ENCODE results near the gene CPM. TPM values are rescaled to one million over a fixed set of nuclear protein-coding genes. Genes with fewer than 3 reads are reported as not detected.
"Not testable (repeated sequence)": the region's sequence is repeated elsewhere in the genome, so short reads cannot be mapped to it uniquely, and the experiment has no call there.

Gene CPM
- total RNA-seq, 1 donor from 2014 or later: 2.2 TPM

DNA sequence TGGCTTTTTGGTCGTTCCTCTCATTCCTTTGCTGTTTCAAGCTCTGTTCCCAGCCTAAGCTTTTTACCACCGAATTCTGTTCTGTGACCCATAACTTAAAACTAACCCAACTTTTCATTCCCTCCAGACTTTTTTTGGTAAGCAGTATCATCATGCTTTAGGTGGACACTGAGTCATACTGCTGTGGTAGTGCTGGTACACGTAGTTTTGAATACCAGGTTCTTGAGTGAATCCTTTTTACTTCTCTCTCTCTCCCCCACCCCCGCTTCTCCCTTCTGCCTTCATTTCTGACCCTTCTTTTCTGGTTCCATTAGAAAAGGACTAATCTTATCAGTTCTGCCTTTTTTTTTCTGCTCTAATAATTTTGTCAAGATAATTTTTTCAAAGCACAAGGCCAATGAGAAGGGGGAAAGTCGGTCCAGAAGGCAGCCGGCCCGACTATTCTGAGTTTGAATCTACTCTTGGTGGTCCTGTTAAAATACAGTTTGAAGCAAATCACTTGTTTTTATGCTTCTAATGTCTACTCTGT is 127.3 kb downstream of the CPM start:
- DNase-seq (ENCODE audit: low spot score in 2 of 2, unreplicated experiment in 2 of 2): no peak
- no peaks in the 10 kb centered on the region for H3K27me3 Mint-ChIP-seq (ENCODE audit: low read depth)
- peaks cover 15% of the 10 kb centered on the region for H3K4me1 Mint-ChIP-seq
- H3K36me3 Mint-ChIP-seq: peaks cover under 1% of the 10 kb centered on the region
- TF ChIP-seq, protein P1, sequence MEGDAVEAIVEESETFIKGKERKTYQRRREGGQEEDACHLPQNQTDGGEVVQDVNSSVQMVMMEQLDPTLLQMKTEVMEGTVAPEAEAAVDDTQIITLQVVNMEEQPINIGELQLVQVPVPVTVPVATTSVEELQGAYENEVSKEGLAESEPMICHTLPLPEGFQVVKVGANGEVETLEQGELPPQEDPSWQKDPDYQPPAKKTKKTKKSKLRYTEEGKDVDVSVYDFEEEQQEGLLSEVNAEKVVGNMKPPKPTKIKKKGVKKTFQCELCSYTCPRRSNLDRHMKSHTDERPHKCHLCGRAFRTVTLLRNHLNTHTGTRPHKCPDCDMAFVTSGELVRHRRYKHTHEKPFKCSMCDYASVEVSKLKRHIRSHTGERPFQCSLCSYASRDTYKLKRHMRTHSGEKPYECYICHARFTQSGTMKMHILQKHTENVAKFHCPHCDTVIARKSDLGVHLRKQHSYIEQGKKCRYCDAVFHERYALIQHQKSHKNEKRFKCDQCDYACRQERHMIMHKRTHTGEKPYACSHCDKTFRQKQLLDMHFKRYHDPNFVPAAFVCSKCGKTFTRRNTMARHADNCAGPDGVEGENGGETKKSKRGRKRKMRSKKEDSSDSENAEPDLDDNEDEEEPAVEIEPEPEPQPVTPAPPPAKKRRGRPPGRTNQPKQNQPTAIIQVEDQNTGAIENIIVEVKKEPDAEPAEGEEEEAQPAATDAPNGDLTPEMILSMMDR (IDR thresholded peaks at IDR 0.05; ENCODE audit: unreplicated experiment): no peak
- H3K4me3 Mint-ChIP-seq: no peak overlapping the region
- H3K9me3 Mint-ChIP-seq: no peaks in the 10 kb centered on the region
- H3K27ac Mint-ChIP-seq: no peak overlapping the region

DNA sequence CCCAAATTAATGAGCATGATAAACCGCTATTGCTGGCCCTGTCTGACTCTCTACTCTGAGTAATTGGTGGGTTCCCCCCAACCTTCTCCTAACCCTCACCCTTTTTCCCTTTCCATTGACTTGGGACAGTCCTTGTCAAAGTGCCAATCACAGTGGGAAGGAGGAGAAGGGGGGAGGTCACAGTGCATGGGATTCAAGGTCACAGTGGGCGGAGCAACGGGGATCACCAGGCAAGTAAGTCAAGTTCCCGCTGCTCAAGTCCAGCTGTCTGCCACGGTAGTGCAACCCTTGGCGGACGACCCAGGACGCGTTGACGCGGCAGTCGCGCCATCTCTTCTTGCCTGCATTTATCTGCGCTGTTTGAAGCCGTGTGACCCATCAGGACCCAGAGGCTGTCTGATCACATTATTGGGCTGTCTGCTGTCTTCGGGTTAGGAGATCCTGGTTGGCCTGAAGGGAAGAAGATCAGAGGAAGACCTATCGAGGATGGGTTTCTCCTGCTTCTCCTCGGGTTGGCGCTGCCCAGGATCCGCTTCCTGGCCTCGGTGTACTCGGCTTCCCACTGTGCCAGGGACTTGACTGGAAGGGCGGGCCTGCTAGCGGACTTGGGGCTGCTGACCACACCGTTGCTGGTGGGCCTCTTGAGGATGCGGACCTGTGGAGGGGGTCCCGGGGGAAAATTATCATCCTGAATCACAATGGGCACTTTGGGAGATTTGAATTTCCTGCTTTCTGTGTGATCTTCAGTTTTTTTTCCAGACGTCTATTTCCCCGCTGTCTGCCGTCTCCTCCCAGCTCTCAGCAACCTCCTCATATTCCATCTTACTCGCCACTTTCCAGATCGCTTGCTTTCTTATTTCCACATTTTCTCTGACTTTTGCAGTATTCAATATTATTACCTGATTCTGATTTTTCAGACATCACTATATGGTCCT is 128.0 kb downstream of the CPM start:
- no peak for DNase-seq (ENCODE audit: low spot score in 2 of 2, unreplicated experiment in 2 of 2)
- TF ChIP-seq, protein P1 (IDR thresholded peaks at IDR 0.05; ENCODE audit: unreplicated experiment): no peak
- no peaks in the 10 kb centered on the region for H3K36me3 Mint-ChIP-seq
- H3K4me1 Mint-ChIP-seq: peaks cover 14% of the 10 kb centered on the region
- H3K27me3 Mint-ChIP-seq (ENCODE audit: low read depth): no peaks in the 10 kb centered on the region
- no peak overlapping the region for H3K4me3 Mint-ChIP-seq
- no peak overlapping the region for H3K27ac Mint-ChIP-seq
- H3K9me3 Mint-ChIP-seq: peaks cover 1% of the 10 kb centered on the region

DNA sequence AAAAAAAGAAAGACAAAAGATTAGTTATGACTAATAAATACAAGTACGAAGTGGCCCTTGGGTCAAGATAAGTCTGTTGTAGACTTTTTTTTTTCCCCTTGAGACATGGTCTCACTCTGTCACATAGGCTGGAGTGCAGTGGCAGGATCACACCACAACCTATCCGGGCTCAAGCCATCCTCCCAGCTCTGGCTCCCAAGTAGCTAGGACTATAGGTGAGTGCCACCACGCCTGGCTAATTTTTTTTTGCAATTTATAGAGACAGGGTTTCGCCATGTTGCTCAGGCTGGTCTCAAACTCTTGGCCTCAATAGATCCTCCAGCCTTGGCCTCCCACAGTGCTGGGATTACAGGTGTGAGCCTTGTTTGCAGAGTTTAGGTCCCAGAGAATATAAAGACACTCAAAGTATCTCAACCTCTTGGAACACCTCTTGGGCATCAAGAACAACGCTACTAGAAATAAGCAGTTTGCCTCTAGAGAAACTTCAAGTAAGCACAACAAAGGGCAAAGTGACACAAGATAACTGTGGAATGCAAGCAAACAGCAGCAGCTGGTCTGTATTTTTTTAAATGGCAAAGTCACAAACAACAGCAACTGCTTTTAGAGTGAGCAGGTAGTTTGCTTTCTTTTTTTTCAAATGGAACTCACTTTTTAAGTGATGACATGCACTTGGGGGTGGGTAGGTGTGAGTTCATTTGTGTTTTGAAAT is 128.9 kb downstream of the CPM start:
- no peaks in the 10 kb centered on the region for H3K27me3 Mint-ChIP-seq (ENCODE audit: low read depth)
- no peak overlapping the region for H3K27ac Mint-ChIP-seq
- no peaks in the 10 kb centered on the region for H3K36me3 Mint-ChIP-seq
- H3K4me3 Mint-ChIP-seq: no peak overlapping the region
- TF ChIP-seq, protein P1 (IDR thresholded peaks at IDR 0.05; ENCODE audit: unreplicated experiment): no peak
- H3K9me3 Mint-ChIP-seq: peaks cover 3% of the 10 kb centered on the region
- H3K4me1 Mint-ChIP-seq: peaks cover 12% of the 10 kb centered on the region
- no peak for DNase-seq (ENCODE audit: low spot score in 2 of 2, unreplicated experiment in 2 of 2)

DNA sequence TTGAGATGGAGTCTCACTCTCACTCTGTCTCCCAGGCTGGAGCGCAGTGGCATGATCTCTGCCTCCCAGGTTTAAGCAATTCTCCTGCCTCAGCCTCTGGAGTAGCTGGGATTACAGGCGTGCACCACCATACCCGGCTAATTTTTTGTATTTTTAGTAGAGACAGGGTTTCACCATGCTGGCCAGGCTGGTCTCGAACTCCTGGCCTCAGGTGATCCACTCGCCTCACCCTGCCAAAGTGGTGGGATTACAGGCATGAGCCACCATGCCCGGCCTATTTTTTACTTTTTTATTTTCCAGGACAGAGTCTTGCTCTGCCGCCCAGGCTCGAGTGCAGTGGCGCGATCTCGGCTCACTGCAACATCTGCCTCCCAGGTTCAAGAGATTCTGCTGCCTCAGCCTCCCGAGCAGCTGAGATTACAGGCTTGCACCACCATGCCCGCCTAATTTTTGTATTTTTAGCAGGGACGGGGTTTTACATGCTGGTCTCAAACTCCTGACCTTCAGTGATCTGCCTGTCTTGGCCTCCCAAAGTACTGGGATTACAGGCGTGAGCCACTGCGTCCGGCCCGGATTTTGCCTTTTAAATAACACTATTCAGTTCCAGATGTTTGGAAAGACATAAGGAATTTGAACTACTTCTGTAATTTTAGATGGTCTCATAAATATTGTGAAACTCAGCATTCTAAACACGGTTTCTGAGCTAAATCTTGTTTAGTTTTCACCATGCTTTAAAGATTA is 129.9 kb downstream of the CPM start:
- H3K27ac Mint-ChIP-seq: peak overlapping the region; percentile 12

DNA sequence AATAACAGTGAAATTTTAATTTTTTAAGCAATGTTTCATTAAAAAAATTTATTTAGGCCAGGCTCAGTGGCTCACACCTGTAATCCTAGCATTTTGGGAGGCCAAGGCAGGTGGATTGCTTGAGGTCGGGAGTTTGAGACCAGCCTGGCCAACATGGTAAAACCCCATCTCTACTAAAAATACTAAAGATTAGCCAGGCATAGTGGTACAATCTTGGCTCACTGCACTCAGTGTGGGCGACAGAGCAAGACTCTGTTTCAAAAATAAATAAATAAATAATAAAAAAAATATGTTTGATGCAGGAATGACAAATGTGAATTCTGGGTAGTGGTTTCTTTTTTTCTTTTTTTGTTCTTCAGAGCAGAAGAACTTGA is 130.6 kb downstream of the CPM start:
- H3K27me3 Mint-ChIP-seq (ENCODE audit: low read depth); H3K4me1 Mint-ChIP-seq; H3K27ac Mint-ChIP-seq; H3K9me3 Mint-ChIP-seq; H3K4me3 Mint-ChIP-seq; H3K36me3 Mint-ChIP-seq; DNase-seq (ENCODE audit: low spot score in 2 of 2, unreplicated experiment in 2 of 2): not testable (repeated sequence)

More for the DNA sequence above, 129.9 kb downstream of the CPM start:
- not testable (repeated sequence) for H3K4me1 Mint-ChIP-seq; DNase-seq (ENCODE audit: low spot score in 2 of 2, unreplicated experiment in 2 of 2); H3K36me3 Mint-ChIP-seq; H3K4me3 Mint-ChIP-seq; H3K27me3 Mint-ChIP-seq (ENCODE audit: low read depth); H3K9me3 Mint-ChIP-seq

Other genes with a start within 250 kb of the CPM start
- gene NUP107, start 246.2 kb downstream of the CPM start, total RNA-seq: 76.6 to 85.8 TPM (median 78.3 TPM) in 3 replicates
- 11.5 to 14.1 TPM (median 12.3 TPM) in 3 replicates for gene SLC35E3, start 187.0 kb downstream of the CPM start, total RNA-seq
- gene MDM2, start 125.0 kb downstream of the CPM start, total RNA-seq: 181 to 182 TPM (median 181 TPM) in 3 replicates